Heart left ventricle (tissue), 16 donors: ENCODE measurements around the gene EYS. TPM values are rescaled to one million over a fixed set of nuclear protein-coding genes. Genes with fewer than 3 reads are reported as not detected.
"Not testable (repeated sequence)": the region's sequence is repeated elsewhere in the genome, so short reads cannot be mapped to it uniquely, and the experiment has no call there.

Source experiments
- ATAC-seq, 4 donors: fragments of 200-7000 bp; cut with Tn5 transposase; one replicate each; pipeline ENCODE4 v1.9.1; 2020 to 2022; ENCODE audit warnings: moderate library complexity in 4 of 4, mild to moderate bottlenecking in 3 of 4, moderate number of reproducible peaks in 1 of 4
- DNase-seq, 5 donors: peaks; one replicate each; pipeline ENCODE4 v3.0.0-alpha.2; 2020
- H3K27ac ChIP-seq, 12 donors: fragments of 200-600 bp; sonication (generic) in 4 of 12; one replicate each; pipeline versions ENCODE4 v1.5.0 to v1.8.0; 2016 to 2022; ENCODE audit warnings: mild to moderate bottlenecking in 2 of 12
- H3K27me3 ChIP-seq, 9 donors: fragments of 200-600 bp; sonication (generic) in 2 of 9; one replicate each; pipeline versions ENCODE4 v1.5.1 to v1.8.0; 2016 to 2022; ENCODE audit warnings: mild to moderate bottlenecking in 3 of 9
- H3K36me3 ChIP-seq, 9 donors: fragments of 200-600 bp; sonication (generic) in 2 of 9; one replicate each; pipeline versions ENCODE4 v1.5.0 to v1.8.0; 2018 to 2022; ENCODE audit warnings: mild to moderate bottlenecking in 2 of 9
- H3K4me1 ChIP-seq, 12 donors: fragments of 200-600 bp; sonication (generic) in 4 of 12; one replicate each; pipeline versions ENCODE4 v1.5.0 to v1.8.0; 2016 to 2022; ENCODE audit warnings: mild to moderate bottlenecking in 3 of 12
- H3K4me3 ChIP-seq, 12 donors: fragments of 200-600 bp; sonication (generic) in 4 of 12; one replicate each; pipeline versions ENCODE4 v1.5.0 to v1.8.0; 2017 to 2022; ENCODE audit warnings: mild to moderate bottlenecking in 9 of 12, moderate library complexity in 4 of 12
- H3K9me3 ChIP-seq, 12 donors: fragments of 200-600 bp; sonication (generic) in 4 of 12; one replicate each; pipeline versions ENCODE4 v1.5.0 to v1.8.0; 2016 to 2022; ENCODE audit warnings: mild to moderate bottlenecking in 1 of 12
- CTCF ChIP-seq, 12 donors: fragments of 200-600 bp; sonication (generic) in 4 of 12; IDR thresholded peaks; one replicate each; pipeline versions ENCODE4 v1.5.0 to v1.8.0; 2018 to 2022; ENCODE audit warnings: antibody characterized with exemption in 12 of 12, mild to moderate bottlenecking in 5 of 12
- POLR2A ChIP-seq, 2 donors: fragments of 450-650 bp; IDR thresholded peaks; one replicate each; pipeline ENCODE4 v1.6.1; 2017; ENCODE audit warnings: antibody characterized with exemption in 2 of 2, mild to moderate bottlenecking in 2 of 2, moderate library complexity in 2 of 2
- WGBS, 4 donors: extraction: QIAGEN DNeasy Blood & Tissue Kit in 2 of 4; methylation state at CpG; one replicate each; pipeline versions ENCODE4 v1.1.5 to v1.1.7; 2013 to 2018; 5-methylcytosine and 5-hydroxymethylcytosine counted together
- intact Hi-C, 10 donors: fragments of 100-400 bp; cut with DNase I; formaldehyde crosslinking; loops; one replicate each; pipeline versions ENCODE4 v1.11.1 to v1.14.2; 2022
- polyA plus RNA-seq, 2 donors: library from polyadenylated mRNA; stranded (reverse); fragments of 200-250 nt; gene quantifications; one replicate each; pipeline ENCODE4 v1.2.3, GENCODE V29; 2013
- total RNA-seq, 9 donors: library from RNA; depleted of rRNA in 2 of 9; stranded (reverse); fragments of >200 nt in 2 of 9; fragmentation: NEBNext Ultra II Directional in 3 of 9; extraction: Animal tissue kit (Norgen Biotek cat#: 25700) in 3 of 9; gene quantifications; one replicate each; pipeline versions ENCODE4 v1.1.0 to v1.2.4, GENCODE V29; 2016 to 2023
- donor health status: ischemic (EF 13 %, LVEDD 7.1; RV severe dilation, severe dysfunction).
- donor health status: healthy with polysubstance abuse.
- donor health status: DM: no; HTN: yes; CAD: no.
- donor health status: DM: no; HTN: no; CAD: no.
- donor health status: ischemic (EF 25% LVEDD 6.9; RV normal size, moderate dysfunction).
- donor health status: ischemic (EF 25% LVEDD 5.7; RV mildly dilated, moderate dysfunction).
- donor health status: healthy.
- donor health status: DM: yes; HTN: yes; CAD: no.
- donor health status: ischemic (EF 35%, LVEDD 5.7; RV mildly dilated, moderate dysfunction).
- donor health status: nonischemic (EF 11% LVEDD 7.7; RV severe dilation, severe dysfunction).
- donor health status: DM: yes; HTN: yes; CAD: no.
- donor health status: PGD.
- donor health status: ischemic (EF 29% LVEDD 5.4; RV normal size, mild dysfunction).
- donor health status: nonischemic (EF 23%, LVEDD 6.1; RV moderate dilation, normal function).

Gene EYS
- total and polyA plus RNA-seq, 11 donors = 0.07 to 0.27 (median 0.08) TPM; not detected in 8

- TF ChIP-seq POLR2A (IDR thresholded peaks at IDR 0.05) (no peak), CTCF (IDR thresholded peaks at IDR 0.05) (no peak)
- intact Hi-C loops = no loop called here
- no peaks in the 10 kb centered on the region for H3K4me1 ChIP-seq
- DNase-seq (no peak), ATAC-seq (no peak)
- no peak overlapping the region for H3K27ac ChIP-seq
- no peaks in the 10 kb centered on the region for H3K27me3 ChIP-seq
- 68 to 82% (median 73%) methylated on average over 2 of the region's 2 CpGs for WGBS, 4 donors
- H3K36me3 ChIP-seq = no peaks in the 10 kb centered on the region
- H3K4me3 ChIP-seq = no peak overlapping the region
- H3K9me3 ChIP-seq = no peaks in the 10 kb centered on the region
Measured at GRCh38 chr6:65501045-65501444, 206.0 kb downstream of the EYS start.

GRCh38 chr6:65483652-65484051 lies 223.4 kb downstream of the EYS start:
- DNase-seq, H3K4me3 ChIP-seq, intact Hi-C loops, ATAC-seq, H3K4me1 ChIP-seq, H3K27ac ChIP-seq, H3K27me3 ChIP-seq, H3K36me3 ChIP-seq: not testable (repeated sequence)
- 82 to 91% (median 86%) methylated on average over 7 of the region's 7 CpGs for WGBS, 4 donors
- peaks cover 0 to 10% (median 0%) of the 10 kb centered on the region in 12 donors for H3K9me3 ChIP-seq

- Histone ChIP-seq H3K4me1 (no peaks in the 10 kb centered on the region), H3K27me3 (no peaks in the 10 kb centered on the region), H3K27ac (no peak overlapping the region), H3K4me3 (no peak overlapping the region), H3K9me3 (peaks cover 0 to 4% (median 0%) of the 10 kb centered on the region in 12 donors), H3K36me3 (no peaks in the 10 kb centered on the region)
- intact Hi-C loops = no loop called here
- TF ChIP-seq POLR2A (IDR thresholded peaks at IDR 0.05) (no peak), CTCF (IDR thresholded peaks at IDR 0.05) (no peak)
- ATAC-seq (no peak), DNase-seq (no peak)
Measured at GRCh38 chr6:65469650-65470049, 237.4 kb downstream of the EYS start.

- H3K36me3 ChIP-seq = no peaks in the 10 kb centered on the region
- H3K27ac ChIP-seq = no peak overlapping the region
- peaks cover 0 to 4% (median 0%) of the 10 kb centered on the region in 12 donors for H3K9me3 ChIP-seq
- DNase-seq = no peak
- H3K4me1 ChIP-seq = no peaks in the 10 kb centered on the region
- 89 to 93% (median 92%) methylated on average over 3 of the region's 3 CpGs for WGBS, 4 donors
- TF ChIP-seq CTCF (IDR thresholded peaks at IDR 0.05) (no peak), POLR2A (IDR thresholded peaks at IDR 0.05) (no peak)
- intact Hi-C loops = no loop called here
- ATAC-seq = no peak
- no peaks in the 10 kb centered on the region for H3K27me3 ChIP-seq
- H3K4me3 ChIP-seq = no peak overlapping the region
Measured at GRCh38 chr6:65468307-65468706, 238.7 kb downstream of the EYS start.

GRCh38 chr6:65461121-65461520 lies 245.9 kb downstream of the EYS start:
- Histone ChIP-seq H3K27me3 (no peaks in the 10 kb centered on the region), H3K4me1 (no peaks in the 10 kb centered on the region), H3K9me3 (peaks cover 0 to 4% (median 0%) of the 10 kb centered on the region in 12 donors), H3K4me3 (no peak overlapping the region), H3K36me3 (no peaks in the 10 kb centered on the region), H3K27ac (no peak overlapping the region)
- intact Hi-C loops = no loop called here
- no peak for TF ChIP-seq POLR2A (IDR thresholded peaks at IDR 0.05)
- TF ChIP-seq CTCF (IDR thresholded peaks at IDR 0.05) = no peak
- WGBS, 4 donors = 20 to 29% (median 23%) methylated on average over 3 of the region's 3 CpGs
- ATAC-seq (no peak), DNase-seq (no peak)
